ENCODE results near the gene KCNS1. TPM values are rescaled to one million over a fixed set of nuclear protein-coding genes. Genes with fewer than 3 reads are reported as not detected.

Gene KCNS1
- total RNA-seq, 1 experiment from 2014 or later: not detected

DNA sequence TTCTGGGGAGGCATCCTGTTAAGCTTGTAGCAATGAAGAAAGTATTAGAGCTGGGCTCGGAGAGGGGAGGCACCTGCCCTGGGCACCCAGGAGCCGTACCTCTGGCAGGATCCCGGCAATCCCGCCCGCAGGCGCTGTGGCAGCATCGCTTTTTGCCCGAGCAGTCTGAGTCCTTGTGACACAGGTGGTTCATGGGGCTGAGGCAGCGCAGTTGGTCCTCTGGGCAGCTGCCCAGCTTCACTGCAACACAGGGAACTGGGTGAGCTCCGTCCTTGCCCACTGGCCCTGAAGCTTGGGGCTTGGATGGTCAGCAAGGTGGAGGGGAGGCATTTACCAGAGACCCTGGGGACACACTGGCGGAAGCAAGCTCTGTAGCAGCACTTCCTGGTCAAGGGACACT is 9.4 kb upstream of the KCNS1 start:
- intact Hi-C loops (cut with micrococcal nuclease): no loop called here
- no TSS peak for BruUV-seq (replicated peaks)
- H3K79me2 ChIP-seq (ENCODE audit: insufficient read depth, low read length): no peaks in the 10 kb centered on the region
- H3K4me1 ChIP-seq (ENCODE audit: control insufficient read depth in 1 of 2, insufficient read depth in 2 of 2, low read length in 2 of 2): 0 out of 4 replicates have a peak, but pooled peaks cover 0 to 3% of the 10 kb centered on the region in 2 experiments
- H3K36me3 ChIP-seq (ENCODE audit: control insufficient read depth in 1 of 2, insufficient read depth in 2 of 2, low read length in 2 of 2): no peaks in the 10 kb centered on the region
- no peak overlapping the region for H3K4me2 ChIP-seq (ENCODE audit: low read length)
- DNase-seq (ENCODE audit: low read depth, low spot score) (no peak), ATAC-seq (no peak)
- no peaks in the 10 kb centered on the region for H4K20me1 ChIP-seq (ENCODE audit: insufficient read depth)
- ChIA-PET RAD21 (ENCODE audit: low non-redundant PET in 1 of 2, low total read pairs in 2 of 2, uncharacterized antibody in 2 of 2, unreplicated experiment in 2 of 2) (no interaction called here), POLR2A (no interaction called here), CTCF (interaction anchor here (1.0 to 4.6 kb wide), 4 partner anchors 14 to 120 kb away, joined by 4 to 51 read pairs (median 21); no protein-coding TSS in a partner anchor)
- no peak overlapping the region for H2AFZ ChIP-seq (ENCODE audit: low read depth, low read length, poor library complexity, severe bottlenecking)
- no peak overlapping the region for H3K4me3 ChIP-seq (replicated peaks in 1 of 2; ENCODE audit: low read depth in 1 of 2, low read length in 2 of 2)
- H3K9me2 ChIP-seq (ENCODE audit: insufficient read depth): no peaks in the 10 kb centered on the region
- H3K27ac ChIP-seq (ENCODE audit: low read depth, low read length): no peak overlapping the region
- H3K9me3 ChIP-seq (ENCODE audit: control insufficient read depth in 1 of 2, insufficient read depth in 1 of 2, low read depth in 1 of 2, low read length in 2 of 2): no peaks in the 10 kb centered on the region
- H3K9ac ChIP-seq (ENCODE audit: low read length): no peak overlapping the region
- no peaks in the 10 kb centered on the region; the same call in 1 of the 2 replicates for H3K27me3 ChIP-seq (ENCODE audit: insufficient read depth, low read length)
- TF ChIP-seq, protein P1, sequence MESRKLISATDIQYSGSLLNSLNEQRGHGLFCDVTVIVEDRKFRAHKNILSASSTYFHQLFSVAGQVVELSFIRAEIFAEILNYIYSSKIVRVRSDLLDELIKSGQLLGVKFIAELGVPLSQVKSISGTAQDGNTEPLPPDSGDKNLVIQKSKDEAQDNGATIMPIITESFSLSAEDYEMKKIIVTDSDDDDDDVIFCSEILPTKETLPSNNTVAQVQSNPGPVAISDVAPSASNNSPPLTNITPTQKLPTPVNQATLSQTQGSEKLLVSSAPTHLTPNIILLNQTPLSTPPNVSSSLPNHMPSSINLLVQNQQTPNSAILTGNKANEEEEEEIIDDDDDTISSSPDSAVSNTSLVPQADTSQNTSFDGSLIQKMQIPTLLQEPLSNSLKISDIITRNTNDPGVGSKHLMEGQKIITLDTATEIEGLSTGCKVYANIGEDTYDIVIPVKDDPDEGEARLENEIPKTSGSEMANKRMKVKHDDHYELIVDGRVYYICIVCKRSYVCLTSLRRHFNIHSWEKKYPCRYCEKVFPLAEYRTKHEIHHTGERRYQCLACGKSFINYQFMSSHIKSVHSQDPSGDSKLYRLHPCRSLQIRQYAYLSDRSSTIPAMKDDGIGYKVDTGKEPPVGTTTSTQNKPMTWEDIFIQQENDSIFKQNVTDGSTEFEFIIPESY (IDR thresholded peaks at IDR 0.05; ENCODE audit: extremely low read depth, insufficient replicate concordance, low read length): no peak
- TF ChIP-seq SIN3A (IDR thresholded peaks at IDR 0.05; ENCODE audit: low read depth): no peak
- TF ChIP-seq, protein P2, sequence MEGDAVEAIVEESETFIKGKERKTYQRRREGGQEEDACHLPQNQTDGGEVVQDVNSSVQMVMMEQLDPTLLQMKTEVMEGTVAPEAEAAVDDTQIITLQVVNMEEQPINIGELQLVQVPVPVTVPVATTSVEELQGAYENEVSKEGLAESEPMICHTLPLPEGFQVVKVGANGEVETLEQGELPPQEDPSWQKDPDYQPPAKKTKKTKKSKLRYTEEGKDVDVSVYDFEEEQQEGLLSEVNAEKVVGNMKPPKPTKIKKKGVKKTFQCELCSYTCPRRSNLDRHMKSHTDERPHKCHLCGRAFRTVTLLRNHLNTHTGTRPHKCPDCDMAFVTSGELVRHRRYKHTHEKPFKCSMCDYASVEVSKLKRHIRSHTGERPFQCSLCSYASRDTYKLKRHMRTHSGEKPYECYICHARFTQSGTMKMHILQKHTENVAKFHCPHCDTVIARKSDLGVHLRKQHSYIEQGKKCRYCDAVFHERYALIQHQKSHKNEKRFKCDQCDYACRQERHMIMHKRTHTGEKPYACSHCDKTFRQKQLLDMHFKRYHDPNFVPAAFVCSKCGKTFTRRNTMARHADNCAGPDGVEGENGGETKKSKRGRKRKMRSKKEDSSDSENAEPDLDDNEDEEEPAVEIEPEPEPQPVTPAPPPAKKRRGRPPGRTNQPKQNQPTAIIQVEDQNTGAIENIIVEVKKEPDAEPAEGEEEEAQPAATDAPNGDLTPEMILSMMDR (IDR thresholded peaks at IDR 0.05 in 2 of 3, conservative IDR thresholded peaks at IDR 0.05 in 1 of 3; ENCODE audit: borderline replicate concordance in 1 of 3, insufficient read depth in 1 of 3, low read depth in 2 of 3, low read length in 2 of 3): no peak
- TF ChIP-seq JUND (IDR thresholded peaks at IDR 0.05): no peak
- TF ChIP-seq POLR2A (IDR thresholded peaks at IDR 0.05; ENCODE audit: borderline replicate concordance, extremely low read depth, insufficient read depth, insufficient read length): no peak
- TF ChIP-seq, protein P3, sequence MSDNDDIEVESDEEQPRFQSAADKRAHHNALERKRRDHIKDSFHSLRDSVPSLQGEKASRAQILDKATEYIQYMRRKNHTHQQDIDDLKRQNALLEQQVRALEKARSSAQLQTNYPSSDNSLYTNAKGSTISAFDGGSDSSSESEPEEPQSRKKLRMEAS (IDR thresholded peaks at IDR 0.05): no peak
- TF ChIP-seq SRF (IDR thresholded peaks at IDR 0.05; ENCODE audit: low read depth): no peak
- no peak for TF ChIP-seq POLR2AphosphoS5 (IDR thresholded peaks at IDR 0.05; ENCODE audit: low read depth, low read length)
- no peak for TF ChIP-seq EZH2phosphoT487 (IDR thresholded peaks at IDR 0.05; ENCODE audit: borderline replicate concordance)
- no peak for TF ChIP-seq ZFX (IDR thresholded peaks at IDR 0.05)
- TF ChIP-seq, protein P4, sequence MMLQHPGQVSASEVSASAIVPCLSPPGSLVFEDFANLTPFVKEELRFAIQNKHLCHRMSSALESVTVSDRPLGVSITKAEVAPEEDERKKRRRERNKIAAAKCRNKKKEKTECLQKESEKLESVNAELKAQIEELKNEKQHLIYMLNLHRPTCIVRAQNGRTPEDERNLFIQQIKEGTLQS (IDR thresholded peaks at IDR 0.05): no peak
- no peak for TF ChIP-seq YY1 (IDR thresholded peaks at IDR 0.05; ENCODE audit: extremely low read depth, insufficient replicate concordance, low read depth, low read length)
- TF ChIP-seq, protein P5, sequence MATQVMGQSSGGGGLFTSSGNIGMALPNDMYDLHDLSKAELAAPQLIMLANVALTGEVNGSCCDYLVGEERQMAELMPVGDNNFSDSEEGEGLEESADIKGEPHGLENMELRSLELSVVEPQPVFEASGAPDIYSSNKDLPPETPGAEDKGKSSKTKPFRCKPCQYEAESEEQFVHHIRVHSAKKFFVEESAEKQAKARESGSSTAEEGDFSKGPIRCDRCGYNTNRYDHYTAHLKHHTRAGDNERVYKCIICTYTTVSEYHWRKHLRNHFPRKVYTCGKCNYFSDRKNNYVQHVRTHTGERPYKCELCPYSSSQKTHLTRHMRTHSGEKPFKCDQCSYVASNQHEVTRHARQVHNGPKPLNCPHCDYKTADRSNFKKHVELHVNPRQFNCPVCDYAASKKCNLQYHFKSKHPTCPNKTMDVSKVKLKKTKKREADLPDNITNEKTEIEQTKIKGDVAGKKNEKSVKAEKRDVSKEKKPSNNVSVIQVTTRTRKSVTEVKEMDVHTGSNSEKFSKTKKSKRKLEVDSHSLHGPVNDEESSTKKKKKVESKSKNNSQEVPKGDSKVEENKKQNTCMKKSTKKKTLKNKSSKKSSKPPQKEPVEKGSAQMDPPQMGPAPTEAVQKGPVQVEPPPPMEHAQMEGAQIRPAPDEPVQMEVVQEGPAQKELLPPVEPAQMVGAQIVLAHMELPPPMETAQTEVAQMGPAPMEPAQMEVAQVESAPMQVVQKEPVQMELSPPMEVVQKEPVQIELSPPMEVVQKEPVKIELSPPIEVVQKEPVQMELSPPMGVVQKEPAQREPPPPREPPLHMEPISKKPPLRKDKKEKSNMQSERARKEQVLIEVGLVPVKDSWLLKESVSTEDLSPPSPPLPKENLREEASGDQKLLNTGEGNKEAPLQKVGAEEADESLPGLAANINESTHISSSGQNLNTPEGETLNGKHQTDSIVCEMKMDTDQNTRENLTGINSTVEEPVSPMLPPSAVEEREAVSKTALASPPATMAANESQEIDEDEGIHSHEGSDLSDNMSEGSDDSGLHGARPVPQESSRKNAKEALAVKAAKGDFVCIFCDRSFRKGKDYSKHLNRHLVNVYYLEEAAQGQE (IDR thresholded peaks at IDR 0.05; ENCODE audit: low read depth): no peak
- TF ChIP-seq EZH2 (IDR thresholded peaks at IDR 0.05): no peak

Measured in HCT116 (cell line).